NCI-H82 (cell line): ENCODE measurements around the gene FUBP1.
"Not testable (repeated sequence)": the region's sequence is repeated elsewhere in the genome, so short reads cannot be mapped to it uniquely, and the experiment has no call there.

Experiments
- DNase-seq: peaks from one replicate; lab custom pipeline; 2025; lab: John Stamatoyannopoulos, UW

FUBP1 gene

DNA sequence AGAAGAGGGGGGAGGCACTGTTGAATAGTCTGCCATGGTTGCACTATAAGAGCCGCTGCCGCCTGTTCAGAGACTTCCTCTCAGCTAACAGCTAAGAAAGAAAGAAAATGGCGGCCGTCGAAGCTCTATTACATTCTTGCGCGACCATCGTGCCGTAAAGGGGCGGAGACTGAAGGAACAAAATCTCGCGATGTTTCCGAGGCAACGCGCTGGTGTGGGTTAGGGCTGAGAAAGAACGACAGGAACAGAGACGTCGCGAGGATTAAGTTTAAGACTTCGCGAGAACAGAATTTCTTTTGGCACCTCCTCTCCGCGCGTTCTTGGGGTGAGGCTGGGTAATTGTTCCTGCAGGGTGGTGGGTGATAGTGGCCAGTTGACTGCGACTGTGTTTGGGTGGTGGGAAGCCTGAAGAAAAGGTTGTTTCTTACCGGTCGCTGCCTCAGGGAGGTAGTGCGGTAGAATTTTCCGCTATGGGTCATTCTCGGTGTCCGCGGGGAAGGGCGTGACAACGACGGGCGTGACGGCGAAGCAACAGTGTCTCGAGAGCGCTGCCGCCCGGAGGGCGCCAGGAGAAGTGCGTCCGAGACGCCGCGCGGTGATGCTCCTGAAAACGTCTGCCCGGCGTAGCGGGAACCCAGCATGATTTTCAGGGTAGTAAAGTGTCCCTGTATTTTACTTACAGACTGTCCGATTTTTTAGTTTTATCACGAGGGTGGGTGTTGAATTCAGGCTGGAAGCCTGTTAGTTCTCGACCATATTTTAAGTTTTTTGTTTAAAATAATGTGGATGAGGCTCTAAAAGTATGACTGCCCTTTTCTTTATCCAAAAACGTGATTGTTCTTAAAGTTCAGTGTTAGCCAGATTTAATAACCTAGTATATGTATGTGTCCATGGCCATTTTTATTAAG is at the start of gene FUBP1:
Gene FUBP1, minus strand, starts transcription at position 104 of the 908 bp plus-strand sequence. Its CDS starts 68 bp downstream, at position 36.
- DNase-seq = peak; percentile 100

DNA sequence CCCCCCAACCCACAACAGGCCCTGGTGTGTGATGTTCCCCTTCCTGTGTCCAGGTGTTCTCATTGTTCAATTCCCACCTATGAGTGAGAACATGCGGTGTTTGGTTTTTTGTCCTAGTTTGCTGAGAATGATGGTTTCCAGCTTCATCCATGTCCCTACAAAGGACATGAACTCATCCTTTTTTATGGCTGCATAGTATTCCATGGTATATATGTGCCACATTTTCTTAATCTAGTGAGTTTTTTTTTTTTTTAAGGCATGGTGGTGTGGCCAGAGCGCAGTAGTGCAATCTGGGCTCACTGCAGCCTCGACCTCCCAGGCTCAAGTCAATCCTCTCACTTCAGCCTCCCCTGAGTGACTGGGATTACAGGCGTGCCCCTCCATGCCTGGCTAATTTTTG is 42.3 kb upstream of the FUBP1 start:
- DNase-seq = not testable (repeated sequence)

- no peak for DNase-seq
Observed at GRCh38 chr1:78019024-78019423, 40.2 kb upstream of the FUBP1 start.

GRCh38 chr1:78015148-78015547 is 36.3 kb upstream of the FUBP1 start:
- DNase-seq = no peak

DNA sequence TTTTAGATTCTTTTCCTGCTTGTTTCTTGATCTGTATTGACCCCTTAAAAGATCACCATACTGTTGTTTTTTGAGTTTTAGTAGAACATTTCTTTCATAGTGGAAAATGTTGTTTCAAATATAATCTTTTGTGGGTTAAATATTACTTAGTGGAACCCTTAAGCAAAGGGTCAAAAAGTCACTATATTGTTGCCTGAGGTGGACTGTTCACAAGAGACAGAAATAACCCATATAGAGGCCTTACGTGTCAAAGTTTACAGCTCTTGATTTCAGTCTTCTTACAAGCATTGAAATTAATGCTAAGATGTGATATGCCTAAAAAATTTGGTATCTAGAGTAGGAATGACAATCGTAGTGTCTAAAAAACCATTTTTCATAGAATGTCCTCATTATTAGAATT is 32.2 kb upstream of the FUBP1 start:
- DNase-seq = no peak

- DNase-seq = no peak
Observed at GRCh38 chr1:78009836-78010235, 31.0 kb upstream of the FUBP1 start.

- DNase-seq = no peak
Observed at GRCh38 chr1:78009276-78009675, 30.4 kb upstream of the FUBP1 start.

GRCh38 chr1:78007677-78008341 is 28.9 kb upstream of the FUBP1 start:
- DNase-seq = no peak

DNA sequence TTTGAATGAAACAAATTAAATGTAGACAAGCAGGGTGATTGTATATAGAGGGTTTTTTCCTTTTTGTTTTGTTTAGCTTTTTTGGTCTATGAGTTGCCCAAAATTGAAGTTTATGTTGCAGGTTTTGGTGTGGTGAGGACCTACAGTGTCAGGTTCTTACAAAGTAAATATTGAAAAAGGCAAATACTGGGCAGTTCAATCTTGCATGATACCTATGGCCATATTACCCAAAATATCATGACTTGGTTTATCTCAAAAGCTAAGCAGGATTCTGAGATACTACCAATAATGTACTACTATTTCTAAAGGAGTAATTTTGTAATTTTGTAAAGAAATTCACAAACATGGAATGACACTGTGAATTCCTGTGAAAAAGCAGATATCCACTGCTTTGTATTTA is 27.6 kb upstream of the FUBP1 start:
- no peak for DNase-seq

DNA sequence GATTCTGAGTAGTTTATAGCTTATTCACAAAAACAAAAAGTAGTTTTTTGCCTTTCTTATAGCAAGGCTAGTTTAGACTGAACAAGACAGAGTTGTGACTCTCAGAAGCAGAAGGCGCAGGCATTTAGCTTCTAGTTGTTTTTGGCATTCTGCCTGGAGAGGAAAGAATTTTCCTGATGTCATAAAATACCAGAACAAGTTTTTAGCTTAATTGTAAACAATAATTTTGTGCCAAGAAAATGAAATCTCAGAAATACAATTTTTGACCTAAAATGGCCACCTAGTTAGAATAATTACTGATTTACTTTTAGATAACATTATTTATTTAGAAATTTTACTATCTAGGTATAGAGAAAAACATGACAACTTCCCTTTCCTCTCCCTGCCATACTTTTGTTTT is 26.9 kb upstream of the FUBP1 start:
- peak; percentile 27 for DNase-seq

DNA sequence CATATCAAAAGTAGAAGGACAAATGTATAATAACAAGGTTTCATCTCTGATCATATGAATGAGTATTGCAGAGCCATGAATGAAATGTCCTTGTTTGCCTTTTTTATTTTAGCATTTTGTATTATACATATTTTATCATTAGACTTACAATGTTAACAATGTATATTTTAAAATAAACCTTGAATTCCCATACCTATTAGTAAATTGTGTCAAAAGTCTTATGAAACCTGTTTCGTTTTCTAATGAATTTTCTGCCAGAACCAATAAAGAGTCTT is 26.5 kb upstream of the FUBP1 start:
- DNase-seq = no peak

DNA sequence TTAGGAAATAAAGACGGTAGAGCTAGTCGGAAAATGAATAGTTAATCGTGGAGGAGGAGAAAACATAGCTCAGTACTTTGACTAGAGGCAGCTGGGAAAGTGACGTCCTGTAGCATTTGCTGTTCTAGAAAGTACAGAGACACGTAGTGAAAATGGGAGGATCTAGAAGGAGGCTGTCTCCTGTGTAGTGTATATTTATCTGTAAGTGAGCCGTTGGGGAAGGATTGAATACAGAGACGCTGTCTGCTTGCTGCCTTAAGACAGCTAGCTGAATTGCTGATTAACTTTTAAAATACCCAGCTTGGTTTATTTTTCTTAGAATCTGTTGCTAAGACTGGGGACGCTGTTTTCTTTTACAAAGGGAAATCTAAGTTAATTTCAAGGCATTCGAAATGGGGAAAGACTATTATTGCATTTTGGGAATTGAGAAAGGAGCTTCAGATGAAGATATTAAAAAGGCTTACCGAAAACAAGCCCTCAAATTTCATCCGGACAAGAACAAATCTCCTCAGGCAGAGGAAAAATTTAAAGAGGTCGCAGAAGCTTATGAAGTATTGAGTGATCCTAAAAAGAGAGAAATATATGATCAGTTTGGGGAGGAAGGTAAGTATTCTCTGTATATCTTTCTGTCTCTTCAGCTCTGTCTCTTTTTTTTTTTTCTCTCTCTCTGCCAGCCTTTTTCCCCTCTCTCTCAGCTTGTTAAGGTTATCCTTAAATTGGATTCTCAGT is 26.0 kb upstream of the FUBP1 start, which contains the start of gene DNAJB4:
Gene DNAJB4, plus strand, starts transcription at position 221 of the 729 bp plus-strand sequence. Its CDS starts 172 bp downstream, at position 393.
- peak; percentile 94 for DNase-seq

DNA sequence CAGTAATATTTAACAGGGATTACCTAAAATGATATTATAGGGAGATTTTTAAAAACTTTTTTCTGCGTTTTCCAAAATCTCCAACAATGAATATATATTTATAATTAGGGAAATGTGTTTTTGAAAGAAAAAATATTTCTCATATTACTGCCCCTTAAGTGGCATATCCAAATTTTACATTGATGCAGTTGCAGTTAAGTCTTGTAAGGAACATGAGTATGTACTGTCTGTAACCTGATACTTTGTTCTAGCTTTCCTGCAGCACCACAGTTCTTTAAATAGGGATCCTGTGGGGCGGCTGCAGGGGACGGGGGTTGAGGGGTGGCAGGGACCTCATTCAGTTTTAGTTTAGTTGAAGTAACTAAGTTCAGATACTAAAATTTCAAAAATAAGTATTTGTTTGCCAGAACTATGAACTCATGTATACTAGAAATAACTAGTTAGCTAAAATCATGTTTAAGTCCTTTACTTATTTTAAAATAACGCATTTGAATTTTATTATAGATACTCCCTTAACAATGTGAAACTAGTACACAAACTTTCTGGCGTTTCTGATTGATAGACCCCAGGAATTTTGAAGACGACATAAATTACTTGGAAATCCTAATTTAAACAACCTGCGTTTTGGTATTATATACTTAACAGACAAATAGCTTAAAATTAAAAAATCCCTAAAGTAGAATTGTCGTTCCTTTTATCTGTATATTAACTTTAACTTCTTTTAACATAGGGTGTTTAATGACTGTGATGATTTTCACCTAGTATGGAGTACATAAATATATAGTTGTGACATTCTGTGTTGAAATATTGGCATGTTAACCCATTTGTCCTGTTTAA is 25.2 kb upstream of the FUBP1 start:
- peak; percentile 81 for DNase-seq

- DNase-seq = no peak
Observed at GRCh38 chr1:78003070-78003746, 24.3 kb upstream of the FUBP1 start.

GRCh38 chr1:78000536-78000935 is 21.7 kb upstream of the FUBP1 start:
- not testable (repeated sequence) for DNase-seq

GRCh38 chr1:77996734-77997133 is 17.9 kb upstream of the FUBP1 start:
- DNase-seq = no peak

DNA sequence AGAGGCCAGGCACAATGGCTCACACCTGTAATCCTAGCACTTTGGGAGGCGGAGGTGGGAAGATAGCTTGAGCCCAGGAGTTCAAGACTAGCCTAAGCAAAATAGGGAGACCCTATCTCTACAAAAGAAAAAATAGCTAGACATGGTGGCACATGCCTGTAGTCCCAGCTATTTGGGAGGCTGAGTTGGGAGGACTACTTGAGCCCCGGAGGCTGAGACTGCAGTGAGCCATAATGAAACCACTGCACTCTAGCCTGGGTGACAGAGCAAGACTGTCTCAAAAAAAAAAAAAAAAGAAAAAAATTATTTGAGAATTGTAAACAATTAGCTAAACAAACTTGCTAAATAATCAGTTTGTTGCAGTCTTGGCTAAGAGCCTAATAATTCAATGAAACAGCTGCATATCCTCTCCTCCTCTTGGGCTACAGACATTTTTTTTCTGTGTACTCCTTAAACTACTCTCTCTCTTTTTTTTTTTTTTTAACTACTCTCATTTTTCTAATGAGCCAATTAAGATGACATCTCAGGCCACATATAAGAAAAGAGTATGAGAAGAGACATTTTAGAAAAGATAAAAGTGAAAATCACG is 15.3 kb upstream of the FUBP1 start:
- DNase-seq = no peak

- DNase-seq = no peak
Observed at GRCh38 chr1:77991638-77992037, 12.8 kb upstream of the FUBP1 start.

DNA sequence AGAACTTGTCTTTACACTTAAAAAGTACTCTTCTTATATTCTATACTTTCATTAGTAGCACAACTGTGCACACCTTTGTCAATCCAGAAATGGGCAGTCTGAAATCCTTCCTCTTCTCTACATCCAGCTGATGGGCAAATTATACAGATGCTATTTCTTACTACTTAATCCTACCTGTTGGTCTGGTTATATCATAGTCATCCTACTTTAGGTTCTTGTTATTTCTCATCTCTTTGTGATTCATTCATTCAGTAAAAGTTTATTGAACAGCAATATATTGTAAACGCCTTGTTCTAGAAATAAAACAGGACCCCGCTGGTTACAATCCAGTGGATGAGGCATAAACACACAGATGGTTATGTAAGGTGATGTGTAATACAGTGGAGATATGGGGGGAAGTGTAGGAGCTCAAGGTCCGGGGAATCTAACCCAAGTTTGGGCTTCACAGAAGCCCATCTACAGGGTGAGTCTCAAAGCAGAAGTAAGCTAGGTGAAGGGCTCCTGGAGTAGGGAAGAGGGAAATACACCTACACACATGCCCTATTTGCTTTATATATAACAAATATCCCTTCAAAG is 11.8 kb upstream of the FUBP1 start:
- DNase-seq = no peak

DNA sequence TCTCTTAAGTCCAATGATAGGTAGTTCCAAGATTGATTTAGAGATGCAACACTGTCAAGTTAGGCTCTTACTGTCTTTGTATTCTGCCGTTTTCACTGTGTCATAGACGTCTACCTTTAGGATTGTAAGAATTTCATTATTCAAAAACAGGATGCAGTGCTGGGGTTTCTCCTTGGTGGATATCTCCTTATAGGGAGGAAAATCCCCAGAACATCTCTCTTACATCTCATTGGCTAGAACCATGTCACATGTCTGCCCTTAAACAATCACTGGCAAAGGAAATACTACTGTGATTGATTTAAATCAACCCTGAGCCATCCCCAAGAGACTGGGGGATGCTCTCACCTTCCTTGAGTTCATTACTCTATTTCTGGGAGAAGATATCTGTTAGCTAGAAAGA is 10.9 kb upstream of the FUBP1 start:
- DNase-seq = no peak

- DNase-seq = no peak
Observed at GRCh38 chr1:77987919-77988318, 9.0 kb upstream of the FUBP1 start.
